ENCODE data around the gene LMO7. TPM values are rescaled to one million over a fixed set of nuclear protein-coding genes. Genes with fewer than 3 reads are reported as not detected.

The LMO7 gene
- total RNA-seq, 1 experiment from 2014 or later: 11.8 TPM

- Histone ChIP-seq H3K27ac (ENCODE audit: low read length) (no peak overlapping the region), H3K4me1 (ENCODE audit: control insufficient read depth, insufficient read depth, low read length) (no peaks in the 10 kb centered on the region), H3K27me3 (ENCODE audit: control insufficient read depth, insufficient read depth, low read length) (no peaks in the 10 kb centered on the region), H3K36me3 (ENCODE audit: control insufficient read depth, insufficient read depth, low read length) (no peaks in the 10 kb centered on the region), H3K4me3 (ENCODE audit: low read depth in 2 of 2, low read length in 2 of 2) (no peak overlapping the region), H3K9me3 (ENCODE audit: control insufficient read depth, insufficient read depth, low read depth, low read length) (no peaks in the 10 kb centered on the region)
- in situ Hi-C loops (cut with HindIII; ENCODE audit: low pct_unique_long_range_greater_than_20kb, low sequenced_read_pairs) (no loop called here), intact Hi-C loops (cut with micrococcal nuclease; ENCODE audit: unreplicated experiment) (no loop called here)
- POLR2A ChIA-PET: no interaction called here
- CTCF ChIA-PET: no interaction called here
- no peak for ATAC-seq
- DNase-seq (ENCODE audit: low read depth, low spot score): no peak
- TF ChIP-seq TCF7L2 (IDR thresholded peaks at IDR 0.05; ENCODE audit: low read depth, low read length) (no peak), SIN3A (IDR thresholded peaks at IDR 0.05; ENCODE audit: borderline replicate concordance, insufficient read depth, low read depth, low read length) (no peak)
- TF ChIP-seq, protein P1, sequence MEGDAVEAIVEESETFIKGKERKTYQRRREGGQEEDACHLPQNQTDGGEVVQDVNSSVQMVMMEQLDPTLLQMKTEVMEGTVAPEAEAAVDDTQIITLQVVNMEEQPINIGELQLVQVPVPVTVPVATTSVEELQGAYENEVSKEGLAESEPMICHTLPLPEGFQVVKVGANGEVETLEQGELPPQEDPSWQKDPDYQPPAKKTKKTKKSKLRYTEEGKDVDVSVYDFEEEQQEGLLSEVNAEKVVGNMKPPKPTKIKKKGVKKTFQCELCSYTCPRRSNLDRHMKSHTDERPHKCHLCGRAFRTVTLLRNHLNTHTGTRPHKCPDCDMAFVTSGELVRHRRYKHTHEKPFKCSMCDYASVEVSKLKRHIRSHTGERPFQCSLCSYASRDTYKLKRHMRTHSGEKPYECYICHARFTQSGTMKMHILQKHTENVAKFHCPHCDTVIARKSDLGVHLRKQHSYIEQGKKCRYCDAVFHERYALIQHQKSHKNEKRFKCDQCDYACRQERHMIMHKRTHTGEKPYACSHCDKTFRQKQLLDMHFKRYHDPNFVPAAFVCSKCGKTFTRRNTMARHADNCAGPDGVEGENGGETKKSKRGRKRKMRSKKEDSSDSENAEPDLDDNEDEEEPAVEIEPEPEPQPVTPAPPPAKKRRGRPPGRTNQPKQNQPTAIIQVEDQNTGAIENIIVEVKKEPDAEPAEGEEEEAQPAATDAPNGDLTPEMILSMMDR (IDR thresholded peaks at IDR 0.05): no peak
- TF ChIP-seq, protein P2, sequence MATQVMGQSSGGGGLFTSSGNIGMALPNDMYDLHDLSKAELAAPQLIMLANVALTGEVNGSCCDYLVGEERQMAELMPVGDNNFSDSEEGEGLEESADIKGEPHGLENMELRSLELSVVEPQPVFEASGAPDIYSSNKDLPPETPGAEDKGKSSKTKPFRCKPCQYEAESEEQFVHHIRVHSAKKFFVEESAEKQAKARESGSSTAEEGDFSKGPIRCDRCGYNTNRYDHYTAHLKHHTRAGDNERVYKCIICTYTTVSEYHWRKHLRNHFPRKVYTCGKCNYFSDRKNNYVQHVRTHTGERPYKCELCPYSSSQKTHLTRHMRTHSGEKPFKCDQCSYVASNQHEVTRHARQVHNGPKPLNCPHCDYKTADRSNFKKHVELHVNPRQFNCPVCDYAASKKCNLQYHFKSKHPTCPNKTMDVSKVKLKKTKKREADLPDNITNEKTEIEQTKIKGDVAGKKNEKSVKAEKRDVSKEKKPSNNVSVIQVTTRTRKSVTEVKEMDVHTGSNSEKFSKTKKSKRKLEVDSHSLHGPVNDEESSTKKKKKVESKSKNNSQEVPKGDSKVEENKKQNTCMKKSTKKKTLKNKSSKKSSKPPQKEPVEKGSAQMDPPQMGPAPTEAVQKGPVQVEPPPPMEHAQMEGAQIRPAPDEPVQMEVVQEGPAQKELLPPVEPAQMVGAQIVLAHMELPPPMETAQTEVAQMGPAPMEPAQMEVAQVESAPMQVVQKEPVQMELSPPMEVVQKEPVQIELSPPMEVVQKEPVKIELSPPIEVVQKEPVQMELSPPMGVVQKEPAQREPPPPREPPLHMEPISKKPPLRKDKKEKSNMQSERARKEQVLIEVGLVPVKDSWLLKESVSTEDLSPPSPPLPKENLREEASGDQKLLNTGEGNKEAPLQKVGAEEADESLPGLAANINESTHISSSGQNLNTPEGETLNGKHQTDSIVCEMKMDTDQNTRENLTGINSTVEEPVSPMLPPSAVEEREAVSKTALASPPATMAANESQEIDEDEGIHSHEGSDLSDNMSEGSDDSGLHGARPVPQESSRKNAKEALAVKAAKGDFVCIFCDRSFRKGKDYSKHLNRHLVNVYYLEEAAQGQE (IDR thresholded peaks at IDR 0.05; ENCODE audit: insufficient read depth in 1 of 2, low read depth in 2 of 2, low read length in 1 of 2): no peak
- no TSS peak for BruUV-seq (replicated peaks)
Measured at GRCh38 chr13:75736173-75736572, 100.0 kb downstream of the LMO7 start.

DNA sequence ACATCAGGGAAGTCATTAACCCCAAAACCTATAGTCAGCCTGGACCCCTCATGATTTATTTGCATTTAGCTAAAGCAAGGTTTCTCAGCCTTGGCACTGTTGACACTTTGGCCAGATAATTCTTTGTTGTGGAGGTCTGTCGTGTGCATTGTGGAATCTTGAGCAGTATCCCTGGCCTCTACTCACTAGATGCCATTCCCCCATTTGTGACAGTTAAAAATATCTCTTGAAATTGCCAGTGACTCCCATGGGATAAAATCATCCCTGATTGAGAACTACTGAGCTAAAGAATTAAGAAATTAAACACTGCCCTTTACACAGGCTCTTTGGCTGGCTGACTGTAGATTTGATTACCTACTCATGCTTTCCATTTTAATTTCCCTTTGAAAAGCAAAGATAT lies 102.7 kb downstream of the LMO7 start:
- BruUV-seq (replicated peaks): no TSS peak
- Histone ChIP-seq H3K4me3 (ENCODE audit: low read depth in 2 of 2, low read length in 2 of 2) (no peak overlapping the region), H3K27ac (ENCODE audit: low read length) (no peak overlapping the region), H3K36me3 (ENCODE audit: control insufficient read depth, insufficient read depth, low read length) (no peaks in the 10 kb centered on the region), H3K4me1 (ENCODE audit: control insufficient read depth, insufficient read depth, low read length) (no peaks in the 10 kb centered on the region), H3K27me3 (ENCODE audit: control insufficient read depth, insufficient read depth, low read length) (no peaks in the 10 kb centered on the region), H3K9me3 (ENCODE audit: control insufficient read depth, insufficient read depth, low read depth, low read length) (no peaks in the 10 kb centered on the region)
- no peak for DNase-seq (ENCODE audit: low read depth, low spot score)
- in situ Hi-C loops (cut with HindIII; ENCODE audit: low pct_unique_long_range_greater_than_20kb, low sequenced_read_pairs): no loop called here
- no peak for TF ChIP-seq POLR2AphosphoS5 (IDR thresholded peaks at IDR 0.05; ENCODE audit: low read depth, low read length)
- no peak for TF ChIP-seq SIN3A (IDR thresholded peaks at IDR 0.05; ENCODE audit: borderline replicate concordance, insufficient read depth, low read depth, low read length)
- TF ChIP-seq, protein P2 (IDR thresholded peaks at IDR 0.05; ENCODE audit: insufficient read depth in 1 of 2, low read depth in 2 of 2, low read length in 1 of 2): no peak
- no peak for TF ChIP-seq TCF7L2 (IDR thresholded peaks at IDR 0.05; ENCODE audit: low read depth, low read length)
- TF ChIP-seq, protein P1 (IDR thresholded peaks at IDR 0.05): no peak
- CTCF ChIA-PET: no interaction called here
- intact Hi-C loops (cut with micrococcal nuclease; ENCODE audit: unreplicated experiment): no loop called here
- POLR2A ChIA-PET: no interaction called here
- no peak for ATAC-seq

Data from Panc1 (cell line).